ENCODE measurements around the gene BCAS1.

The BCAS1 gene

GRCh38 chr20:53920647-53921245 is 149.6 kb downstream of the BCAS1 start:
- TF ChIP-seq CTCF (conservative IDR thresholded peaks at IDR 0.05): no peak
- H3K27ac ChIP-seq: peak overlapping the region; percentile 55

- H3K27ac ChIP-seq: no peak overlapping the region
- TF ChIP-seq CTCF (conservative IDR thresholded peaks at IDR 0.05): no peak
Observed at GRCh38 chr20:53919886-53920285, 150.5 kb downstream of the BCAS1 start.

- no peak overlapping the region for H3K27ac ChIP-seq
- TF ChIP-seq CTCF (conservative IDR thresholded peaks at IDR 0.05): no peak
Observed at GRCh38 chr20:53918949-53919361, 151.4 kb downstream of the BCAS1 start.

GRCh38 chr20:53918020-53918311 is 152.4 kb downstream of the BCAS1 start:
- TF ChIP-seq CTCF (conservative IDR thresholded peaks at IDR 0.05): no peak
- H3K27ac ChIP-seq: no peak overlapping the region

- peak overlapping the region; percentile 89; the same call in 1 of the 2 replicates for H3K27ac ChIP-seq
- TF ChIP-seq CTCF (conservative IDR thresholded peaks at IDR 0.05): no peak
Observed at GRCh38 chr20:53917145-53918019, 153.0 kb downstream of the BCAS1 start.

GRCh38 chr20:53916173-53916512 is 154.3 kb downstream of the BCAS1 start:
- peak overlapping the region; percentile 89 for H3K27ac ChIP-seq
- no peak for TF ChIP-seq CTCF (conservative IDR thresholded peaks at IDR 0.05)

GRCh38 chr20:53915446-53916172 is 154.8 kb downstream of the BCAS1 start:
- TF ChIP-seq CTCF (conservative IDR thresholded peaks at IDR 0.05): peak; percentile 95
- peak overlapping the region; percentile 89 for H3K27ac ChIP-seq

All from VCaP (cell line).